ENCODE data around the gene S100Z.

The S100Z gene

GRCh38 chr5:76893294-76893693 lies 43.5 kb downstream of the S100Z start:
- H3K4me3 ChIP-seq (replicated peaks; ENCODE audit: insufficient read depth, low read length), result no peak overlapping the region
- TF ChIP-seq, protein P1, sequence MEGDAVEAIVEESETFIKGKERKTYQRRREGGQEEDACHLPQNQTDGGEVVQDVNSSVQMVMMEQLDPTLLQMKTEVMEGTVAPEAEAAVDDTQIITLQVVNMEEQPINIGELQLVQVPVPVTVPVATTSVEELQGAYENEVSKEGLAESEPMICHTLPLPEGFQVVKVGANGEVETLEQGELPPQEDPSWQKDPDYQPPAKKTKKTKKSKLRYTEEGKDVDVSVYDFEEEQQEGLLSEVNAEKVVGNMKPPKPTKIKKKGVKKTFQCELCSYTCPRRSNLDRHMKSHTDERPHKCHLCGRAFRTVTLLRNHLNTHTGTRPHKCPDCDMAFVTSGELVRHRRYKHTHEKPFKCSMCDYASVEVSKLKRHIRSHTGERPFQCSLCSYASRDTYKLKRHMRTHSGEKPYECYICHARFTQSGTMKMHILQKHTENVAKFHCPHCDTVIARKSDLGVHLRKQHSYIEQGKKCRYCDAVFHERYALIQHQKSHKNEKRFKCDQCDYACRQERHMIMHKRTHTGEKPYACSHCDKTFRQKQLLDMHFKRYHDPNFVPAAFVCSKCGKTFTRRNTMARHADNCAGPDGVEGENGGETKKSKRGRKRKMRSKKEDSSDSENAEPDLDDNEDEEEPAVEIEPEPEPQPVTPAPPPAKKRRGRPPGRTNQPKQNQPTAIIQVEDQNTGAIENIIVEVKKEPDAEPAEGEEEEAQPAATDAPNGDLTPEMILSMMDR (IDR thresholded peaks at IDR 0.05; ENCODE audit: insufficient read depth, low read length), result no peak
- TF ChIP-seq SPI1 (IDR thresholded peaks at IDR 0.05; ENCODE audit: borderline replicate concordance, low read depth) (no peak), POLR2AphosphoS5 (IDR thresholded peaks at IDR 0.05; ENCODE audit: low read depth) (no peak), REST (IDR thresholded peaks at IDR 0.05; ENCODE audit: insufficient replicate concordance, low read depth) (no peak), GABPA (IDR thresholded peaks at IDR 0.05; ENCODE audit: low read depth) (no peak)
- DNase-seq (ENCODE audit: low read depth in 1 of 2, low spot score in 1 of 2), result no peak
- H3K27ac ChIP-seq (replicated peaks), result no peak overlapping the region
- no peaks in the 10 kb centered on the region for H3K27me3 ChIP-seq (ENCODE audit: insufficient read depth, poor library complexity, severe bottlenecking)

DNA sequence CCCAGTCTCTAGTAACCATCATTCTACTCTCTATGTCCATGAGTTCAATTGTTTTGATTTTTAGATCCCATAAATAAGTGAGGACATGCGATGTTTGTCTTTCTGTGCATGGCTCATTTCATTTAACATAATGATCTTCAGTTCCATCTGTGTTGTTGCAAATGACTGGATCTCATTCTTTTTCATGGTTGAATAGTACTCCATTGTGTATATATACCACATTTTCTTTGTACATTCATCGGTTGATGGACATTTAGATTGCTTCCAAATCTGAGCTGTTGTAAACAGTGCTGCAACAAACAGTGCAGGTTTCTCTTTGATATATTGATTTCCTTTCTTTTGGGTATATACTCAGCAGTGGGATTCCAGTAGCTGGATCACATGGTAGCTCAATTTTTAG lies 46.4 kb downstream of the S100Z start:
- no peaks in the 10 kb centered on the region for H3K27me3 ChIP-seq (ENCODE audit: insufficient read depth, poor library complexity, severe bottlenecking)
- TF ChIP-seq REST (IDR thresholded peaks at IDR 0.05; ENCODE audit: insufficient replicate concordance, low read depth) (no peak), POLR2AphosphoS5 (IDR thresholded peaks at IDR 0.05; ENCODE audit: low read depth) (no peak), GABPA (IDR thresholded peaks at IDR 0.05; ENCODE audit: low read depth) (no peak), SPI1 (IDR thresholded peaks at IDR 0.05; ENCODE audit: borderline replicate concordance, low read depth) (no peak)
- TF ChIP-seq, protein P1 (IDR thresholded peaks at IDR 0.05; ENCODE audit: insufficient read depth, low read length), result no peak
- DNase-seq (ENCODE audit: low read depth in 1 of 2, low spot score in 1 of 2), result no peak
- H3K27ac ChIP-seq (replicated peaks), result no peak overlapping the region
- H3K4me3 ChIP-seq (replicated peaks; ENCODE audit: insufficient read depth, low read length), result no peak overlapping the region

DNA sequence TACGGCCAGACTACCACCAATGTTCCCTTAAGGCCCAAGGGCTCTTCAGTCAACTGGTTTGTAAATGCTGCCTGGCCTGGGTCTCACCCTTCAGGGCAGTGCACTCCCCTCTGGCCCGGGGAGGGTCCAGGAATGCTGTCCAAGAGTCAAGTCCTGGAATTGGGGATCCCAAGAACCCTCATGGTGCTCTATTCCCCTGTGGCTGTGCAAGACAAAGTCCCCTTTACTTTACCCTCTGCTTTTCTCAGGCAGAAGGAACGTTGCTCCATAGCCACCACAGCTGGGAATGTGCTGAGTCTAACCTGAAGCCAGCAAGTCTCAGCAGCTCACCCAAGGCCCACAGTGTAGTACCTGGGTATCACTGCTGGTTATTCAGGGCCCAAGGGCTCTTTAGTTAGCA lies 51.7 kb downstream of the S100Z start:
- TF ChIP-seq SPI1 (IDR thresholded peaks at IDR 0.05; ENCODE audit: borderline replicate concordance, low read depth) (no peak), GABPA (IDR thresholded peaks at IDR 0.05; ENCODE audit: low read depth) (no peak), REST (IDR thresholded peaks at IDR 0.05; ENCODE audit: insufficient replicate concordance, low read depth) (no peak), POLR2AphosphoS5 (IDR thresholded peaks at IDR 0.05; ENCODE audit: low read depth) (no peak)
- TF ChIP-seq, protein P1 (IDR thresholded peaks at IDR 0.05; ENCODE audit: insufficient read depth, low read length), result no peak
- Histone ChIP-seq H3K27me3 (ENCODE audit: insufficient read depth, poor library complexity, severe bottlenecking) (no peaks in the 10 kb centered on the region), H3K27ac (replicated peaks) (no peak overlapping the region), H3K4me3 (replicated peaks; ENCODE audit: insufficient read depth, low read length) (no peak overlapping the region)
- DNase-seq (ENCODE audit: low read depth in 1 of 2, low spot score in 1 of 2), result no peak

Measured in HL-60 (cell line).